Stimulated activated CD4-positive, alpha-beta T cell treated with anti-CD3 and anti-CD28 coated beads, Interleukin-4, amount 100 ng/mL, for 24 hours (primary cell): ENCODE results near the gene MIX23.

Experiments used
- DNase-seq: peaks from one replicate; pipeline ENCODE4 v3.0.0-alpha.2; 2020

The MIX23 gene

DNA sequence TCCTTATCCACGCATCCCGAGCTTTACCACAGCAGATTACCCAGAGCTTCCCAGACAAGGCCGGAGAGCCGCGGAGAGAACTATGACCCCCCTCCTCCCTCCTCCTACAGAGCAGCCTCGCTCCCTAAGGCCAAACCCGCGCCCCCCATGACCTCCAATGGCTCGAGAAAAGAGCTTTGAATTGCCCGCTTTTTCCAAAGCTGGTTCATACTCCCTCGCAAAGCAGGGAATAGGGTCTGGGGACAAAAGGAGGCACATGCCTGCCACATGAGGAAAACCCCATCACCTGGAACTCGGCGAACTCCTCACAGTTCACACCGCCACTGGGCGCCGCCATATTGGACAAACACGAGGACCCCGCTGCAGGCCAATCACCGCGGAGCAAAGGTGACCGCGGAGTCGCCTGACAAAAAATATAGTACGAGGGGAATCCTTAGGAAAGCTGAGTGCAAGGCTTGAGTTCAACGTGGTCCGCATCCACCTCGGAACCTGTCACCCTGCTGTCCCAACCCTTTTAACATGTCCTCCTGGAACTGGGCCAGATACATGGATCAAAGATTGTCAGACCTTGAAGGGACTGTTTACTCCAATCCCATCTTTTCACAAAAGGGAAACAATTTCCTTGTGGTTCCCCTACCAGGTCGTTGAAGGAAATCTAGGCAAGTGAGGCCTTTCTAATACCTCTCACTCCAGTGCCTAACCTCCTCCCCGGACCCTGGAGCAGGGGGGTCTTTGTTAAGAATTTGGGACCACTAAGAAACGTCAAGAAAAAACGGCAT, at the start of gene MIX23:
Gene MIX23, minus strand, starts transcription at position 344 of the 779 bp plus-strand sequence. Its CDS starts 7 bp downstream, at position 337.
- DNase-seq, result peak; percentile 90

DNA sequence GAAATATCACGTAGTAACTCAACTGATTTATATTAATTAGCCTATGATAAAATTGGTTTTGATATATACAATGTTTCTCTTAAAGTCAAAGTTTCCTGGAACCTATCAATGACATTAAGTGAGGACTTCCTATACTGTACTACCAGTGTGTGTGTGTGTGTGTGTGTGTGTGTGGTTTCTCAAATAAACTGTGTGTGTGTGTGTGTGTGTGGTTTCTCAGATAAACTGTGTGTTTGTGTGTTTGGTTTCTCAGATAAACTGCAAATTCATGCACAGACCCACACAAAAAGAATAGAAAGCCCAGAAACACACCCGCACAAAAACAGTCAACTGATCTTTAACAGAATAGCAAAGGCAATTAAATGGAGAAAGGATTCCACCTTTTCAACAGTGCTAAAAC, 47.3 kb upstream of the MIX23 start:
- DNase-seq, result no peak

DNA sequence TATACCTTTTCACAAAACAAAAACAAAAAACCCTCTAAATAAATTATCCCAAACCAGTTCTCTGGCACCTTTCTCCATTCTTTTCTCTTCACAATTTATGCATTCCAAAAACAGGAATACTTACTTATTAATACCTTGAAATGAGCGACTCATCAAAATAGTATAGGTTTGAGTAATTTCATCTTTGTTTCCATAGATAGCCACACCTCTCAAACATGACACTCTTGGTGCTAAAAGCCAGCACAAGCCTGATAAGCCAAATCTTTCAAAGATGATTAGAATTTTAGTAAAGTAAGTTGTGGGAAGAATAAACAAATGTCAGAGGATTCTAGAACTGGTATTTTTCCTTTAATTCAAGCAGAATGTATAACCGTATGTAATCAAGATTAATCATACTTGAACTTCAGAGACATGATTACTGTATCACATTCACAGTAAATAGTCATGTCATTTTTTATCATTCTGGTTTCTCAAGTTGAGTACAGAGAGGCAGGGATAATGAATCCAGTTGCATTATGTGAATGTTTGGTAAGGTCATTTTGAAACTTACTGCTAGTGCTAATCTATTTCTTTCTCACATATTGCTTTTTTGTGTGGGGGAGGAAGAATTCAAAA, 44.9 kb upstream of the MIX23 start:
- DNase-seq, result no peak

DNA sequence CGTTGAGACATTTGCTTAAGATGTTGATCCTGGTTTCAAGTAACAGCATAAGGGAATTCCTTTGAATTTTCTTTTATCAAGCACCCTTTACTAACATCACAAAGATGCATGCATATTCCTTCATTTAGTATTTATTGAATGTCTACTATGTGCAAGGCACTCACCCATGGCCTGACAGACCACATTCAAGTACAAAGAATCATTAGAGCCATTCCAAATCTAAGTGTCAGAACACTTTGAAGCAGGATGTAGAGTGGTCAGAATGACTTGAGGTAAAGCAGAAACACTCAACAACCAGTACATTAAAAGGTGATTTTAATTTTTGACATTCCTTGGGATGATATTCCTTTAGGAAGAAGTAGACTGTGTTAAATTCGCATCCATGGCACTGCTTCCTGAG, 38.8 kb upstream of the MIX23 start:
- no peak for DNase-seq

DNA sequence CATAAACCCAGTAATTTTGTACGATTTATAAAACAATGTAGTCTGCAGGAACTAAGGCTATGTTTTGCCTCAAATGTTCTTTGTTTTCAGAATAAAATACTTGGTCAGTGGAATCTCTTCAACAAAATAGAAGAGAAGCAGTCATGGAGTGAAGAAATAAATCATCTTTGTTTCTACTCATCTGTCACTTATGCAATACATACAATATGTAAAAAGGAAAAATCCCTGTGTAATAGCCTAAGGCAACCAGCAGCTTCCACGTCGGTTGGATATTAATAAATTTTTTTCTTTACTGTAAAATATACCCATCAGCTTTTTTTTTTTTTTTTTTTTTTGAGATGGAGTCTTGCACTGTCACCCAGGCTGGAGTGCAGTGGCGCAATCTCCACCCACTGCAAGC, 38.1 kb upstream of the MIX23 start:
- DNase-seq, result no peak

DNA sequence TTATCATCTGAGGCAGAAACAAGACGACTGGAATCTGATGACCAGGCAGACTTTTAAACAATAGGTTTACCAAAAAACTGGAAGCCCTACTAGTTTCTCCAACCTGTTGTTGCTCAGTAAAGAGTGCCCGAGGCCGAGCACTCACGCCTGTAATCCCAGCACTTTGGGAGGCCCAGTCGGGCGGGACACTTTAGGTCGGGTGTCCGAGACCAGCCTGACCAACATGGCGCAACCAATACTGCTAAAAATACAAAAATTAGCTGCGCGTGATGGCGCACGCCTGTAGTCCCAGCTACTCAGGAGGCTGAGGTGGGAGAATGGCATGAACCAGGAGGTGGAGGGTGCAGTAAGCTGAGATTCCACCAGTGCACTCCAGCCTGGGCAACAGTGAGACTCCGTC, 33.9 kb upstream of the MIX23 start:
- no peak for DNase-seq

DNA sequence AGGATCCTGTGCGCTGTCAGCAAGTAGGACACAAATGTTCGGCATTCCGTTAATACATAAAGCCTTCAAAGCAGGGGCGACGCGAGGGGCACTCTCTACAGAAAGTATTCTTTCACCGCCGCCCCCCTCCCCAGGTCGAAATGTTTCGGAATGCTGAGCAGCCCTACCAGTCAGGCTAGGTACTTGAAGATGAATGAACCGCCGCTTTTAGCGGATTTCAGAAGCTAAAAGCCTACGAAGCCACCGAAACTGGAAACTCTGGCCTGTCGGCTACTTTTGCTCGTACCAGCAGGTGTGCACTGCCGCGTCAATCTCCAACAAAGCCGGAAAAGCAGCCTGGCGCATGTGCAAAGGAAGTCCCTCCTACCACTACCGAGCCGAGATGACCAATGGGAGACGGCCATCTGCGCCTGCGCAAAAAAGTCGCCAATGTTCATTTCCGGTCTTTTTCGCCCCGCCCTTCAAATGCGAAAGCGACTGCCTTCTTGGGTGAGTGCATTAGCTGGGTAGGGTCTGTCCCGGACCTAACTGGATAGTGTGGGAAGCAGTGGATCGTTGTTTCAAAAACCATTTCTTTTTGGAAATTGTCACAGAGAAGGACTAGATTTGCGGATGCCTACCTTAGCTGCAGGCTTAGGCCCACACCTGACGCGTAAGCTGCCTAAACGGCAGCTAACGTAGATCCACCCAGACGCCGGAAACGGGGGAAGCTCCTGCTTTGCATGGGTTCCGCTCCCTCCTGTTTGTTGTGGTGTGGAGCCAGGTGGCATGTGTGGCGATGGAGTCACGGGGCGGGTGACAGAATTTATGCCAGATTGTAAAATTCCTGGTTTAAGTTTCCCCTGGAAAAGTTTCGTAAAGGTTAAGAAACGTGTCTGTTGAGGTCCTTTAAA, 33.0 kb upstream of the MIX23 start, which contains the start of gene WDR5B:
Gene WDR5B, minus strand, starts transcription at position 301 of the 893 bp plus-strand sequence. CDS start 534 bp downstream, outside the sequence.
- DNase-seq, result peak; percentile 99

DNA sequence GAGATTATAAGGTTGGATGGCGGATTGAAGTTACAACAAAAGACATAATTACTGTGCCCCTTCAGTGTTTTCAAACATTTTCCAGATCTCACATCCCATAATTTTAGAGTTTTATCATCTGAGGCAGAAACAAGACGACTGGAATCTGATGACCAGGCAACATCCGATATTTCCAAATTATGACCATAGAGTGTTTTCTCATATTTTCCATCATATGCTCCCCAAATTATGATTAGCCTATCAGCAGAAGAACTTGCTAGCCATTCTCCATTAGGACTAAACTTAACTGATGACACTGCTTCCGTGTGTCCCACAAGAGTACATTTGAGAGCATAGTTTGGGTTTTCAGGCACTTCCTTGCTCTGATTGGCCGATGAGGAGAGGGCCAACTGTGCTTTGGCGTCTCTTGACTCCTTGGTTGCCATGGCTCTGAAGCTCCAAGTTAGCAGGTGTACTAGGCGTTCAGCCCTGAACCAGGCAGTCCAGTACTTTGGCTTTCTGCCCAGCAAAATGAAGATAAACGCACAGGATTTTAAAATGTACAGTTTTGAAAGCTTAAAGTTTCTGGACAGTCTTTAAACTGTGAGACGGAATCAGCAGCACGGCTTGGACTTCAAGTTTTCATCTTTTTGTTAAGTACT, 32.2 kb upstream of the MIX23 start:
- peak; percentile 48 for DNase-seq

DNA sequence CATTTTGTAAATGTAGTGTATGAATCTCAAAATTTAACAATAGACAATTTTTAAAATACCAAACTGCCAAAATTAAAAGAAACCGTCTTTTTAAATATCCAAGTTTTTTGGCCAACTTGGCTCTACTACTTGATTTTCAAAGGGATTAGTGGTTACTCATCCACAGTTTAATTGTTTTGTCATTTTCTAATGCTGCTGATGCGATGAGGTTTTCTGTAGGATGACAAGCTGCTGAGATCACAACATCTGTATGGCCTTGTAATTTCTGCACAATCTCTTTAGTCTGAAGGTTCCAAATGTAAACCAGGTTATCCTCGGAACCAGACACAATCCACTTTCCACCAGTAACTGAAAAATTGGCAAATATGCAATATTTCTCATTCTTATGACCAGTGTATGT, 31.4 kb upstream of the MIX23 start:
- DNase-seq, result no peak

DNA sequence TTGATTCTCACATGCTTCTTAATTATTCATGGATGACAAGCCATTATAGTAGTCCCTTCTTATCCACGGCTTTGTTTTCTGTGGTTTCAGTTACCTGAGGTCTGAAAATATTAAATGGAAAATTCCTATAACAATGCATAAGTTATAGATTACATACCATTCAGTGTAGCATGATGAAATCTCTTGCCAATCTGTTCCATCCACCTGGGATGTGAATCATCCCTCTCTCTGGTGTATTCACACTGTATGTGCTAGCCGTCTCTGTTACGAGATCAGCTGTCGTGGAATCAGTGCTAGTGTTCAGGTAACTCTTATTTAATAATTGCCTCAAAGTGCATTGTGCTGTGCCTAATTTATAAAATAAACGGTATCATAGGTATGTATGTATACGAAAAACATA, 27.6 kb upstream of the MIX23 start:
- DNase-seq, result no peak

DNA sequence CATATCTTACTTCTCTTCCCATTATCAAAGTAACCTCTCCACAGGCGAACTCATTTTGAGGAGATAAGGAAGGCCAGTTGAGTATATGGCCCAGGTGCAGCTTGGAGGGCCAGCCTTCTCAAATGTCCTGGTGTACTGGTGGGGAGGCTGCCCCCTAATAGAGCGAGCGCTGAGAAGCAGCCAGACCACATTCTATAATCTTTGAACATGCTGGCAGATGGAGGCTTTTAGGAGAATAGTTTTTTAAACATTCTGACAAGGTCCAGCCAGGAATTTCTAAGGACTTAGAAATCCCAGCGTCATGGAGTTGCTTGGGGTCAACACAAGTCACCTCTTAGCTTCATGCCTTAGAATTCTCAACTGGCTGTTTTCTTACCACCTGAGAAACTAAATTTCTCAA, 27.1 kb upstream of the MIX23 start:
- DNase-seq, result no peak

DNA sequence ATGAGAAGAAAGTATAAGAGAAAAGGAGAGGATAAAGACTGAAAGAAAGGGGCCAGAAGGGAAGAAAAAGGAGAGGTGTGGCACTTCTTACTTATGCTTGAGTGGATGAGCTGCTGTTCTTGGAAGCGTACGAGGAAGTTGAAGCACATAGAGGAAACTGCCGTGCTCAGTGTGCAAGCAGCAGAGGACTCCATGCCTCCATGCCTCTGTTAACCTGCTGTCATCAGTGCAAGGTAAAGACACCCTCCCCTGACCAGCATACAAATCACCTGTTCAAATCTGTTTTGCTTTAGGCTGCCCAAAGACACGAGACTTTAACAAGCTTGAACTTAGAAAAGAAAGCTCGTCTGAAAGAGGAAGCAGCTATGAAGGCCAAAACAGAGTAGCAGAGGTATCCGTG, 26.4 kb upstream of the MIX23 start:
- DNase-seq, result no peak

DNA sequence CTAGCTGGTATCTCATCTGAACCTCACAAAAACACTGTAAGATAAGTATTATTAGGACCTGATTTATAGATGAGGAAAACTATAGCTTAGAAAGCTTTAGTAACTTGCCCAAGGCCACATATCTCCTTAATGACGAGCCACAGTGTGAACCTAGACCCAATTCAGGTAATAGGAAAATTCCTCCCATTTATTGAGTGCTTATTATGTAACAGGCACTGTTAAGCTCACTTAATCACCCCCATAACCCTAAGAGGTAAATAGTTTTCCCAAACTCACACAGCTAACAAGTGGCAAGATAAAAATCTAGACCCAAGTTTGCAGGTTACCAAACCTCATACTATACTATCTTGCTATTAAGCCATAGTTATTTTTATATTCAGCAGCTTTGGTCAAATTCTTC, 24.9 kb upstream of the MIX23 start:
- no peak for DNase-seq

DNA sequence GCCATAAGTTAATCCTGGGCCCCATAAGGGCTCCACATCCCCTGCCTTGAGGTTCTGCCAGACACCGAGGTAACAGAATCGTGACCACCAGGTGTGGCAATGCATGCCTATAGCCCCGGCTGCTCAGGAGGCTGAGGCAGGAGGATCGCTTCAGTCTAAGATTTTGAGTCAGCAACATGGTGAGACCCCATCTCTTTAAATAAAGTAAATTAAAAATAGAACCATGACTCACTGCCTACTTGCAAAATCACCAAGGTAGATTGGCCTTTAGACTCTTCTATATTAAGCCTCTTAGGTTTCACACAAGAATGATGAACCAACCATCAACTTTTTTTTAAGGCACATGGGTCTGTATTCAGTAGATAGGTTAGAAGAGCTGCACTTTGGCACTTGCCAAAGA, 23.2 kb upstream of the MIX23 start:
- no peak for DNase-seq

DNA sequence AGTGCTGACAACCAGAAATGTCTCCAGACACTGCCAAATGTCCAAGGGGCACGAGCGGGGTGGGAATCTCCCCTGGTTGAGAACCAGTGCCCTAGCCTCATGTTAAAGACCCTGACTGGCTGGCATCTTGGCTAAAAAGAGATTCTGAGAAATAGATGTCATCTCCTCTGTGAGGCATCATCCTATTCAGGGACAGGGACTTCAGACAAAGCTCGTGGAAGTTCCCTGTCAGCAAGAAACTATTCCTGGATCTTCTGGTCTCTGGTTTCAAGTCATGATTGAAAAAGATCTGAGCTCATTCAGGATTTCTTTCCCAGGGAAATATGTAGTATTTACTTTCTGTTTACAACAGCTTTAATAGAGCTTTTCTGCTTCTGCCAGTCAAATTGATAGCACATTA, 22.0 kb upstream of the MIX23 start:
- no peak for DNase-seq

DNA sequence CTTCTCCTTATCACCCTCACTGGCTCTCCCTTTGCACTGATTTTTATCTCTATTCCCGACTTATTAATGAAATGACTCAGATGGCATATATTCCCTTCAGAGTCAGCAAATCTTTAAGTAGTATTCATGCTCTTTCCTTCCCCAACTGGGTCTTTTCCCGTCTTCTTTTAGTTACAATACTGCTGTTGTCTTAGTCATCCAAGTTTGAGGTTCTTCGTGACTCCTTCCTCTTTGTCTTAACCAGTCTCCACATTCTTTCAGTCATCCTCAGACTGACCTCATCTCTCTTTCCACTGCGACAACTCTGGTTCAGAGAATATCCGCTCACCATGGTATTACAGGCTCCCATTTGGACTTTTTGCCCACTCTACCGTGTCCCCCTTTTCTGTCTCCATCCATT, 20.5 kb upstream of the MIX23 start:
- no peak for DNase-seq

DNA sequence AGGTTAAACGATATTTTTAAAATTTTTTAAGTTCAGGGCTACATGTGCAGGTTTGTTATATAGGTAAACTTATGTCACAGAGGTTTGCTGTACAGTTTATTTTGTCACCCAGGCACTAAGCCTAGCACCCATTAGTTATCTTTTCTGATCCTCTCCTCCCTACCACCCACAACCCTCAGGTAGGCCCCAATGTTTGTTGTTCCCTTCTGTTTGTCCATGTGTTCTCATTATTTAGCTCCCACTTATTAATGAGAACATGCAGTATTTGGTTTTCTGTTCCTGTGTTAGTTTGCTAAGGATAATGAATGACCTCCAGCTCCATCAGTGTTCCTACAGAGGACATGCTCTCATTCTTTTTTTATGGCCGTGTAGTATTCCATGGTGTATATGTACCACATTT, 15.9 kb upstream of the MIX23 start:
- DNase-seq, result no peak

DNA sequence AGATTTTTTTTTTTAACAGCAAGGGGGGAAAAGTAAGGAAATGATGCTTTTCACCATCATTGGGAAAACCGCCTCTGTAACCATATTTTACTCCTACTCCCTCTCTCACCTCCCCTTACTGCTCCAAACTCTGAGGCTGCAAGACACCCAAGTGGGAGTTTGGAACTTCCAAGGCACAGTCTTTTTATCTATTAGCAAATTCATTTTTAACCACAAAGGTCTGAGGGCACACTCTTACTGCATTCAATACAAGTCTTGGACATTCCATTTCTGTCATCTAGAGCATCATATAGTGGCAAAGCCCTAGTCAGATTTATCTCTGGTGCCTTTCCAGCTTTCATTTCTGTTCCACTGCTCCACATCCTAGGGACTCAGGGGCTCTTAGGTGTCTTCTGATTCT, 14.2 kb upstream of the MIX23 start:
- DNase-seq, result no peak

DNA sequence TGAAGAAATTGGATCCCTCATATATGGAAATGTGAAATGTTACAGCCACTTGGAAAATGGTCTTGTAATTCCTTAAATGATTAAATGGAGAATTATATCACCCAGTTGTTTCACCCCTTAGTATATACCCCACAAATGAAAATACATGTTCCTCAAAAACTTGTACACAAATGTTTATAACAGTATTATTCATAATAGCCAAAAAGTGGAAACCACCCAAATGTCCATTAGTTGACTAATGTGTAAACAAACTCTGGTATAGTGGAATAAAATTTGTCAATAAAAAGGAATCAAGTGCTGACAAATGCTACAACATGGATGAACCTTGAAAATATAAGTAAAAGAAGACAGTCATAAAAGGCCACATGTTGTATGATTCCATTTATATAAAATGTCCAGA, 13.5 kb upstream of the MIX23 start:
- DNase-seq, result no peak

DNA sequence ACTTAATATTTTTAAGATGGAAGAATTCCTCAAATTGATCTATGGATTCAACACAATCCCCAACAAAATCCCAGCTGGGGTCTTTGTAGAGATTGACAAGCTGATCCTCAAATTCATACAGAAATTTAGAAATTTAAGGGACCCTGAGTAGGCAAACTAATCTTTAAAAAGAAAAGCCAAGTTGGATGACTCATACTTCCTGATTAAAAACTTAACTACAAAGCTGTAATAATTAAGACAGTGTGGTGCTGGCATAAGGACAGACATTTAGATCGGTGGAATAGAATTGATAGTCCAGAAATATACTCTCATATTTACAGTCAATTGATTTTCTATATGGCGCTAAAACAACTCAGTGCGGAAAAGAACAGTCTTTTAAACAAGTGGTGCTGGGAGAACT, 12.6 kb upstream of the MIX23 start:
- no peak for DNase-seq

DNA sequence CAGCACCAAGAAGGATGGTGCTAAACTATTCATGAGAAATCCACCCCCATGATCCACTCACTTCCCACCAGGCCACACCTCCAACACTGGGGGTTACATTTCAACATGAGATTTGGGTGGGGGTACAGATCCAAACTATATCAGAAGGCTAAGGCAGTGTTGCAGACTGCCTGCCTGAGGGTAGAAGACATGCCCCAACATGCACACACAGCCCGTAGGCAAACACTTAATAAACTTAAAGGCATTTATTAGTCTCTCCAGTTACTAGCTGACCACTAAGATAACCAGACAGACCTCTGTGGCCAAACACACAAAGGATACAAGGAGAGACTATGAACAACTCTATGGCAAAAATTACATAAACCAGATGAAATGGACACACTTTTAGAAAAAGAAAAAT, 11.1 kb upstream of the MIX23 start:
- DNase-seq, result no peak

DNA sequence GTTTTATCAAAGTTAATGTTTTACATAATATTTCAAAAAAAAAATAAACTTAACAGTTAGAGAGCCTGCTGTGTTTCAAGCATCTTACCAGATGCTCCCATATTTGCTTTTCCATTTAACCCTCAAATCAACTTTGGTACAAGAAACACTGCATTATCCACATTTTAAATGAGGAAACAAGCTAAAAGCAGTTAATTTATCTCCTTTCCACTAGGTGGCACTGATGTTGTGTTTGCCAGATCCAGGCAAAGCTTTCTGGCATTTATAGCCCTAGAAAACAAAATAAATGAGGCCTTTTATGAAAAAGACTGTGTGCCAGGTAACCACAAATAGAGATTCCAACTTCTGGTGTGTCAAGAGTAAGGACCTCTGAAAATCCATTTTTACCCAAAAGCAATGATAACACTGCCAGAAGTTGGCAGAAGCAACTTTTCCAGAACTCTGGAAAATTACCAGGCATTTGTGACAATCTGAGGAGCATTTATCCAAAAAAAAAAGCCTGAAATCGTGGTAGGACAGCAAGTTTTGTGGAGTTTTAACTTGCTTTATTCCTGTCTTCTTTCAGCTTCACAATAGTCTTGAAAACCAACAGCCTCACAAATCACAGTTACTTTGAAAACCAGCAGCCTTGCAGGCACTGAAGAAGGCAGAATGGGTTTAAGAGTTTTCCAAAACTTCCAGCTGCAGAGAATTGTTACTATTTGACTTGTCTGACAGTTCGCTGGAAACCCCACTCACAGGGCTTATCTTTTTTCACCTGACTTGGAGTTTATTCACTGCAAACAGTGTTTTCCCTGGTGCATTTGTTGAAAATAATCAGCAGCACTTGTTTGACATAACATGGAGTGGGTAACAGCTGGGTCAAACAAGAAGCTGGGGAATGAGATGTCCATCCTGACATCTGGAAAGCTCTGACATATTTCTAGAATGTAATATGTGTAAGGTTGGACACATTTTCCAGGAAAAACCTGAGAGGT, 10.1 kb upstream of the MIX23 start:
- DNase-seq, result peak; percentile 25
